ENCODE results near the gene PLCH1.

The PLCH1 gene

DNA sequence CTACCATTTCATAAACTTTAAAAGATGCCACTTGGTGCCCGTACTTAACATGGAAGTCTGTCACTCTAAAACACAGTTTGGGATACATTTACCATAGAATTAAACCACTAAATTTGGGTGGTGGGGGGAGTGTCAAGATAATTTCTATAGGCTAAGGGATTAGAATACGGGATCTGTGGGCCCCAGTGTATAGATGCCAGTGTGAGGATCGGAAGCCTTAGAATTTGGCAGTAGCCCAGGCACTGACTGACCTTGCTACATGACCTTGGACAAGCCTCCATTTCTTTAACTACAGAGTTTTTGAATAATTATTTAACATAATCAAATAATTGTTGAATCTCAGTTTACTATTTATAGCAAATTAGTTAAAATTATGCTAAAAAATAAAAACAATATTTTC lies 375.1 kb downstream of the PLCH1 start:
- no peak for DNase-seq

- no peak for DNase-seq
Observed at GRCh38 chr3:155369244-155369643, 375.6 kb downstream of the PLCH1 start.

DNA sequence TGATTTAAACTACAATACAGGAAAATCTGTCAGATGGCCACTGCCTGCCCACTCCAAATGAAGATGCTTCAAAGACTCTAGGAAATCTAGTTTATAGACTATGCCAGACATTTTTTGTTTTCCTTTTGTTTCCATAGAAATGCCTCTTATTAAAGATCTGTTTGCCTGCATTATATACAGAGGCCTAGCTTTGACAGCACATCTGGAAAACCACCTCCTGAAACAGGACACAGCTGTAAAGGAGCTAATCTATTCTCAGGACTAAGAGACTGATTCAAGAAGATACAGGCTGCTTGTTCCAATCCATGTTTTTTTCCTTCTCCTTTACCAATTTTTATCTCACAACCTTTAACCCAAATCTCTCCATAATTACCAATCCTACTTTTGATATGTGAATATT lies 376.1 kb downstream of the PLCH1 start:
- no peak for DNase-seq

- DNase-seq: no peak
Observed at GRCh38 chr3:155367506-155367905, 377.4 kb downstream of the PLCH1 start.

- no peak for DNase-seq
Observed at GRCh38 chr3:155365178-155365783, 379.6 kb downstream of the PLCH1 start.

DNA sequence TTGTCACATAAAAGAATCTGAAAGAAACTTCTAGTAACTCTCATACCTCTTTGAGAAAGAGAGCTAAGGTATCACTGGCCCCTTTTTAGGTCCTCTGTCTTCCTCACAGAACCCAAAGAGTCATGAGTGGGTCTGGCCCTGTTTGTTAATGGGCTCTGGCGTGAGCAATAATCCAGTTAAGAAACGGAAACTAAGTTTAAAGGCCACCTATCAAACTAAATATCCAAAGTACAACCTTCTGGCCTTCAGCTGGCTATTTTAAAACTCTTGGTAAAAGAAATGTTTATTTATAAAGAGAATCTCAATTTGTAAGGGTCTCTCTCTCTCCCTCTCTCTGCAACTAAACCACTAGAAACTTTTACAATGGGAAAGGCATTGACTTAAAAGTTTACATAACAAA lies 380.4 kb downstream of the PLCH1 start:
- DNase-seq: no peak

DNA sequence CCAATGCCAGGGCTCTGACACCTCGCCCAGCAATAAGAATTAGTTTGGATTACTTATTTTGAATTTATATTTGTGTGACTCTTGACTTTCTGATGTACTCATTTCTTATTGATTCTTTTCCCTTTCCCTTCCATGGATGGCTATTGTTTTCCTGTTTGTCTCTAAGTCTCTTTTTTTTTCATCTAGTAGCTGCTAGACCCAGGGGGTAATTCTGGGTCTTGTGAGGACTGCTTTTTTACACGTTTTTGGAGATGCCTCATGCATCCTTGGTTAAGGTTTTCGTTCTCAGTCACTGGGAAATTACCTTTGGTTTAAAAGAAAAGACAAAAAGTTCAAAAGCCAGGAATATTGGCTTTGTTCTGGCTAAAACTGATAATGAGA lies 381.2 kb downstream of the PLCH1 start:
- DNase-seq: no peak

DNA sequence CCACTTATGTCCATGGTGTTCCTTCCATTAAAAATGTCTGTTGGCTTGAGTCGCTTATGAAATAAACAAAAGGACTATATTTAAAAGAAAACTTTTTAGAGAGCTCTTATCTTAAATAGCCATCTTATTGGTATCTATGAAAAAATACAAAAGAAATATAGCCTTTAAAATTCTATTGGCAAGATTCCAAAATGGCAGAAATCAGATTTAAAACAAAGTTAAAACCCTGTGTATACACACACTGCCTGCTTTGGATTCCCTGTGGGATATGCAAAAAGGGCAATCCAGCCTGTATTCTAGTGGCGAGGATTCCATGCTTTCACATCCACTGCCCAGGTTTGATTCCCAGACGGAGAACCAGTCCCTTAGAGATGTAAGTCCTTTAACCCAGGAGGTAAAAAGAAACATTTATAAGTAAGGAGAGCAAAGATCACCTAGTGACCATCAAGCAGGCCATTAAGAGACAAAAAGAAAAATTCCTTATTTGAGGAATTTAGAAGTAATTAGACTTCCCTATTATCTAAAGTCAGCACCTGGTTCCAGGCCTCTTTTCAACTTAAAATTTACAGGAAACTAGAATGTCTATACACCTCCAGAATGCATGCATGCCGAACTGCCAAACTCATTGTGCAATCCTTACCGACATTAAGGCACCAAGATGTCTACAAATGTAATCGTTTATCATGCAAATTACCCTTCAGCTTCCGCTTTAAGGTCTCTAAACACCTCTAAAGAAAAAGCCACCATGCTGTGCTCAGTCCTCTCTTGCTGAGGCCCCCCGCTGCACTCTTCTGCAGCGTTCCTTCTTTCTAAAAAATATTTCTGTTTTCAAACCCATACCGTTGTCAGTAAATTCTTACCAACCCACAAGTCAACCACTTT lies 381.8 kb downstream of the PLCH1 start:
- DNase-seq: no peak

- DNase-seq: no peak
Observed at GRCh38 chr3:155360281-155360680, 384.6 kb downstream of the PLCH1 start.

- DNase-seq: peak in 1 of 2 experiments; percentile 24
Observed at GRCh38 chr3:155356594-155357370, 388.1 kb downstream of the PLCH1 start.

GRCh38 chr3:155354658-155355057 lies 390.2 kb downstream of the PLCH1 start:
- DNase-seq: no peak

DNA sequence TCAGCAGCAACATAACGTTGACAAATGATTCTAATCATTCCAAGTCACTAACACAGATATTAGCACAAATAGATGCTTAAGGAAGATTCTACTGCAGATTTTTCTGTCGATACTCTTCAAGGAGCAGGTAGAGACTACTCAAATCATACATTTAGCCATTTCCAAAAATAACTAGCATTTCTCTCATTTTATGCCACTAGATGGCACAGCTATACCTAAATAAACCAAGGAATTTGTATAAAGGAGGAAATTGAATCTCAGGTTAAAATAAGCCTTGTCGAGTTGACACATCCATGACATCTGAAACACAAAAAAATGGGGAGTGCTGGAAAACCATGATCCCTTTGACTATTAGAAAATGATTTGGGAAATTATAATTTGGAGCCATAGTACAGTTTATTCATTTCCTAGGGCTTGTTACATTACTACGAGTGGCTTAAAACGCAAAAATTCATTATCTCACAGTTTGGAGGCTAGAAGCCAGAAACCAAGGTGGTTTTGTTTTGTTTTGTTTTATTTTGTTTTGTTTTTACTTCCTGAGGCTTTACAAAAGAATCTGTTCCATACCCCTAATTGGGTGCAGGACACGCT lies 391.9 kb downstream of the PLCH1 start:
- peak; percentile 45 to 72 for DNase-seq

GRCh38 chr3:155350571-155350970 lies 394.3 kb downstream of the PLCH1 start:
- no peak for DNase-seq

- no peak for DNase-seq
Observed at GRCh38 chr3:155347901-155348300, 397.0 kb downstream of the PLCH1 start.

- no peak for DNase-seq
Observed at GRCh38 chr3:155342344-155342743, 402.5 kb downstream of the PLCH1 start.

GRCh38 chr3:155339052-155339451 lies 405.8 kb downstream of the PLCH1 start:
- no peak for DNase-seq

GRCh38 chr3:155335724-155336354 lies 409.0 kb downstream of the PLCH1 start:
- DNase-seq: no peak

- no peak for DNase-seq
Observed at GRCh38 chr3:155334914-155335723, 409.8 kb downstream of the PLCH1 start.

DNA sequence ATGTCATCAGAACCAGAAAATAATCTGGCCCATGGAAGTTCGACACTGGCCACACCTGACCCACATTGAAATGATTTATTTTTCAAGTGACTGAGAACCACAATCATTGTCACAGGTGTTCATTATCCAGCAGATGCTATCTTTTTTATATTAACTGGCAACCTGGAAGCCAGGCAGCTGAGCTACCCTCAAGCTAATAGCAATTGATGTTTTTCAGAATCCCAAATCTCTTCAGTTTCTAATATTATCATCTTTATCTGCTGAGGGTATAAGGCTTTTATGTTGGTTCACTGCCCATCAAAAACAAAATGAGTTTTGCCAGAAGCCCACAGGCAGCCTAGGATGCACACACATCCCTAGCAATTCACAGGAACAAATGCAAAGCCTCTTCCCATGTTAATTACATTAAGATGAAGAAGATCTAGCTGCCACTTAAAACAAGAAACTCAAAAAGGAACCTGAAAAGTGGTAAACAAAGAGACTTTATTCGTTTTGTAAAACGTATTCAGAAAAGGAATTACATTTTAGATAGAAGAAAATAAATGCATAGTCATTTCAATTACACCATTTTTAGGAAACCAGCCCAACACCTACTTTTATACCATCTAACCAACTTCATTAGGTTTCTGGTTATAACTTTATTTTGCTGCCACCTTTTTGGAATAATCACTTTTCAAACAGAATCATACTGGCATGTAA lies 410.5 kb downstream of the PLCH1 start:
- no peak for DNase-seq

DNA sequence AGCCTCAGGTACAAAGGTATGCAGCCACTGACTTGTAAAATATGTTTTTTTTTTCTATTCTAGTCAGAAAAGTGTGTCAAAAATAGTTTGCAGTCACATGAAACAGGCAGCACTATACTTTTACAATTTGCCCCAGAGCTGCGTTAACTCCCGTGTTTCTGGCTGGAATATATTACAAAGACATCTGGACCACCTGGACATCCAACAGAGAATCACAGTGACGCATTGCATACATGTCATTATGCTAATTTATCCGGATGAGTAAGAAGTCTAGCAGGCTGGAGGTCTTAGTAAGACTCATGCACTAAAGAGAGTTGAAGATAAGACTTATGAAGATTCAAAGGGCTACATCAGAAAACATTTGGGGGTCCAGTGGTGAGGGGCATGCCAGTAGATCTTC lies 412.2 kb downstream of the PLCH1 start:
- DNase-seq: no peak

GRCh38 chr3:155331078-155331477 lies 413.8 kb downstream of the PLCH1 start:
- DNase-seq: no peak

Measured in NCI-H446 (cell line).